ENCODE data around the gene WNT3A. TPM values are rescaled to one million over a fixed set of nuclear protein-coding genes. Genes with fewer than 3 reads are reported as not detected.

WNT3A gene
- polyA plus RNA-seq, 1 experiment = not detected

- DNase-seq (ENCODE audit: low read depth) = no peak
- Histone ChIP-seq H3K4me3 (ENCODE audit: low read depth, low read length) (peak overlapping the region; percentile 97; the same call in 1 of the 2 replicates), H3K36me3 (ENCODE audit: control insufficient read depth, insufficient read depth, low read length) (peaks cover 35% of the 10 kb centered on the region), H3K27me3 (ENCODE audit: control insufficient read depth, insufficient read depth, low read length) (no peaks in the 10 kb centered on the region)
- ChIA-PET CTCF (interaction anchor here (0.7 kb wide), 1 partner anchor 97 kb away, joined by 3 read pairs; no protein-coding TSS in a partner anchor), POLR2A (interaction anchor here (0.6 kb wide), 1 partner anchor 14 kb away, joined by 3 read pairs; no protein-coding TSS in a partner anchor)
- no peak for TF ChIP-seq CTCF (IDR thresholded peaks at IDR 0.05; ENCODE audit: insufficient read depth, low read depth, low read length)
Observed at GRCh38 chr1:228100822-228101613, 94.2 kb downstream of the WNT3A start.

DNA sequence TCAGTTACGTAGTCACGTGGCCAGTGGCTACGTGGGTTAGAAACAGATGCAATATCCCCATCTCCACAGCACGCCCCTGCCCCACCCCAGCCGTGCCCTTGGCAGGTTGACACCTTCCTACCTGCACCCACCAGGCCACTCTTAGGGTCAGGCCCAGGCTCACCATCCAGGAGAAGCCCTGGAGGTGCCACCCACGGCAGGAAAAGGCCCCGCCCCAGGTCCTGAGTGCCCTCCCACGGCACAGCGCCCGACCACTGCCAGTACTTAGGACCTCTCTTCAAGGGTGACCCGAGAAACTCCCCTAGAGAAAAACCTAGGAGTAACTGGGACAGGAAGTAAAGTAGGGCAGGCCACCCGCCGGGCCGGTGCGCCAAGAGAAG is 94.8 kb downstream of the WNT3A start:
- no peaks in the 10 kb centered on the region for H3K27me3 ChIP-seq (ENCODE audit: control insufficient read depth, insufficient read depth, low read length)
- peaks cover 37% of the 10 kb centered on the region for H3K36me3 ChIP-seq (ENCODE audit: control insufficient read depth, insufficient read depth, low read length)
- TF ChIP-seq CTCF (IDR thresholded peaks at IDR 0.05; ENCODE audit: insufficient read depth, low read depth, low read length) = no peak
- no peak for DNase-seq (ENCODE audit: low read depth)
- peak overlapping the region; percentile 97 for H3K4me3 ChIP-seq (ENCODE audit: low read depth, low read length)
- POLR2A ChIA-PET = no interaction called here
- CTCF ChIA-PET = interaction anchor here (0.7 kb wide), 1 partner anchor 97 kb away, joined by 3 read pairs; no protein-coding TSS in a partner anchor

GRCh38 chr1:228101994-228102790 is 95.4 kb downstream of the WNT3A start:
- DNase-seq (ENCODE audit: low read depth) = no peak
- ChIA-PET CTCF (interaction anchor here (0.7 kb wide), 1 partner anchor 98 kb away, joined by 3 read pairs; no protein-coding TSS in a partner anchor), POLR2A (no interaction called here)
- peak; percentile 32; the same call in 1 of the 2 replicates for TF ChIP-seq CTCF (IDR thresholded peaks at IDR 0.05; ENCODE audit: insufficient read depth, low read depth, low read length)
- Histone ChIP-seq H3K36me3 (ENCODE audit: control insufficient read depth, insufficient read depth, low read length) (peaks cover 33% of the 10 kb centered on the region), H3K27me3 (ENCODE audit: control insufficient read depth, insufficient read depth, low read length) (no peaks in the 10 kb centered on the region), H3K4me3 (ENCODE audit: low read depth, low read length) (peak overlapping the region; percentile 97)

DNA sequence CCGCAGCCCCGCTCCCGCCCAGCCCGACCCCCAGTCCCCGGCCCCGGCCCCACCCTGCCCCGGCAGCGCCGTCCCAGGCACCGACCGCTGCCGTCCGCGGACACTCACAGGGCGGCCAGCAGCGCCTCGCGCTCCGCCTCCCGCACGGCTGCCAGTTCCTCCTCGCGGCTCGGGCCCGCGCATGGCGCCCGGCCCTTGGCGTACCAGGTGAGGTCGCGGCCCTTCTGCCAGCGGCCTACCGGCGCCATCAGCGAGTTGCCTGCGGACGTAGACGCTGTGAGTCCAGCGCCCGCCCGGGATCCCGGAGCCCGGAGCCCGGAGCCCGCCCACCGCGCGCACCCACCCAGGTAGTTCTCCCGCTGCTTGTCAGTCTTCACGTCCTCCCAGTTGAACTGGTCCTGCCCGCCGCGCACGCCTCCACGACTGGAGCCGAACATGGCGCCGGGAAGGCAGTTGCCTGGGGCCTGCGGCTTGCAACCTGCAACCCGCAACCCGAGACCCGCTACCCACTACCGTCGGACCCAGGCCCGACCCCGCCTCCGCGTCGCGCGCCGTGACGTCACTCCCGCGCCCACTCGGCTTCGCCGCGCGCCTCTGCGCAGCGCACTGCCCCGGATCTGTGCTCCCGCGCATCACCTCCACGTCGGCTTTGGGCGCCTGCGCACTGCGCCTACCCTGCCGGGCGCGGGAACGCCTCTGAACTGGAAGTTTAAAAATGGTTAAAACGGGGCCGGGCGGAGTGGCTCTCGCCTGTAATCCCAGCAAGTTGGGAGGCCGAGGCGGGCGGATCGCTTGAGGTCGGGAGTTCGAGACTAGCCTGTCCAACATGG is 96.2 kb downstream of the WNT3A start, which contains the start of gene C1orf35:
Gene C1orf35 (minus strand): TSS at position 535 of the 830 bp plus-strand sequence. CDS start 98 bp downstream, at position 437.
- peak; percentile 39 for DNase-seq (ENCODE audit: low read depth)
- H3K36me3 ChIP-seq (ENCODE audit: control insufficient read depth, insufficient read depth, low read length) = peaks cover 31% of the 10 kb centered on the region
- ChIA-PET POLR2A (no interaction called here), CTCF (no interaction called here)
- no peaks in the 10 kb centered on the region for H3K27me3 ChIP-seq (ENCODE audit: control insufficient read depth, insufficient read depth, low read length)
- no peak for TF ChIP-seq CTCF (IDR thresholded peaks at IDR 0.05; ENCODE audit: insufficient read depth, low read depth, low read length)
- peak within 1 kb of the TSS; percentile 97 for H3K4me3 ChIP-seq (ENCODE audit: low read depth, low read length)

All from BJ (cell line).